WTC11 (cell line): Measurements from ENCODE around the gene APOLD1. TPM values are rescaled to one million over a fixed set of nuclear protein-coding genes. Genes with fewer than 3 reads are reported as not detected.

Experiments used
- ATAC-seq: fragments of 200-7000 bp; cut with Tn5 transposase; 2 replicates; pipeline ENCODE4 v1.10.0; 2021; ENCODE audit warnings: mild to moderate bottlenecking, moderate library complexity
- CTCF ChIA-PET: fragments of 300-600 bp; sonication (Branson Sonifier 250); formaldehyde crosslinking; loops from one replicate; lab custom pipeline; 2021; ENCODE audit warnings: antibody characterized with exemption; lab: Charles Lee
- POLR2A ChIA-PET: fragments of 350-600 bp; sonication (Branson Sonifier 250); formaldehyde crosslinking; loops from one replicate; lab custom pipeline; 2021; ENCODE audit warnings: antibody characterized with exemption; lab: Charles Lee
- DNase-seq: peaks from one replicate; pipeline ENCODE4 v3.0.0; 2021; ENCODE audit warnings: low spot score
- H3K27ac Mint-ChIP-seq: 2 replicates; pipeline ENCODE4 v1.8.0; 2021; ENCODE audit warnings: mixed read lengths
- H3K27me3 Mint-ChIP-seq: 2 replicates; pipeline ENCODE4 v1.8.0; 2021; ENCODE audit warnings: low read depth, mild to moderate bottlenecking, moderate library complexity, mixed read lengths
- H3K36me3 Mint-ChIP-seq: 2 replicates; pipeline ENCODE4 v1.8.0; 2021; ENCODE audit warnings: mixed read lengths
- H3K4me1 Mint-ChIP-seq: 2 replicates; pipeline ENCODE4 v1.8.0; 2022; ENCODE audit warnings: mixed read lengths
- H3K4me3 Mint-ChIP-seq: 2 replicates; pipeline ENCODE4 v1.8.0; 2021; ENCODE audit warnings: mild to moderate bottlenecking, moderate library complexity, mixed read lengths
- H3K9me3 Mint-ChIP-seq: 2 replicates; pipeline ENCODE4 v1.8.0; 2021; ENCODE audit warnings: mixed read lengths
- CTCF ChIP-seq: fragments of 200-600 bp; IDR thresholded peaks from 2 replicates; pipeline ENCODE4 v1.8.0; 2022; ENCODE audit warnings: antibody characterized with exemption
- E2F4 ChIP-seq: sonication (generic); formaldehyde crosslinking; IDR thresholded peaks from 2 replicates; pipeline ENCODE4 v1.8.1; 2022; ENCODE audit warnings: low read depth, mild to moderate bottlenecking, moderate library complexity, missing genetic modification reagents, borderline replicate concordance
- ELF4 ChIP-seq: sonication (generic); formaldehyde crosslinking; IDR thresholded peaks from 2 replicates; pipeline ENCODE4 v1.8.1; 2022; ENCODE audit warnings: low read depth, mild to moderate bottlenecking, moderate library complexity, missing genetic modification reagents
- ERG ChIP-seq: fragments of 250-450 bp; sonication (Bioruptor Pico); IDR thresholded peaks from 2 replicates; pipeline ENCODE4 v1.8.0; 2021; ENCODE audit warnings: mild to moderate bottlenecking
- GRHL2 ChIP-seq: fragments of 250-450 bp; sonication (Bioruptor Pico); IDR thresholded peaks from 2 replicates; pipeline ENCODE4 v1.8.0; 2022; ENCODE audit warnings: mild to moderate bottlenecking, moderate library complexity; ENCODE audit not compliant: insufficient replicate concordance, severe bottlenecking
- GTF2I ChIP-seq: fragments of 250-450 bp; sonication (Bioruptor Pico); conservative IDR thresholded peaks from 2 replicates; pipeline ENCODE4 v1.4.0; 2021; ENCODE audit warnings: mild to moderate bottlenecking
- HMGA2 ChIP-seq: fragments of 250-450 bp; sonication (Bioruptor Pico); IDR thresholded peaks from 2 replicates; pipeline ENCODE4 v1.4.0; 2021; ENCODE audit warnings: mild to moderate bottlenecking, moderate library complexity
- JAZF1 ChIP-seq: fragments of 250-450 bp; sonication (Bioruptor Pico); IDR thresholded peaks from 2 replicates; pipeline ENCODE4 v1.9.0; 2021; ENCODE audit warnings: moderate library complexity, mild to moderate bottlenecking, inconsistent platforms
- JUN ChIP-seq: sonication (generic); formaldehyde crosslinking; IDR thresholded peaks from 2 replicates; pipeline ENCODE4 v1.8.0; 2023; ENCODE audit warnings: mild to moderate bottlenecking, missing genetic modification reagents
- KAT7 ChIP-seq: sonication (generic); formaldehyde crosslinking; IDR thresholded peaks from 2 replicates; pipeline ENCODE4 v1.8.1; 2023; ENCODE audit warnings: missing genetic modification reagents, mild to moderate bottlenecking, borderline replicate concordance
- MLX ChIP-seq: sonication (generic); formaldehyde crosslinking; IDR thresholded peaks from 2 replicates; pipeline ENCODE4 v1.8.1; 2023; ENCODE audit warnings: mild to moderate bottlenecking, missing genetic modification reagents, moderate library complexity
- NR1H2 ChIP-seq: sonication (generic); formaldehyde crosslinking; IDR thresholded peaks from 2 replicates; pipeline ENCODE4 v1.9.0; 2021; ENCODE audit warnings: mild to moderate bottlenecking, moderate library complexity, missing genetic modification reagents
- SMAD4 ChIP-seq: sonication (generic); formaldehyde crosslinking; IDR thresholded peaks from 2 replicates; pipeline ENCODE4 v1.8.0; 2022; ENCODE audit warnings: mild to moderate bottlenecking, missing genetic modification reagents
- TEAD1 ChIP-seq: sonication (generic); formaldehyde crosslinking; IDR thresholded peaks from 2 replicates; pipeline ENCODE4 v1.8.0; 2022; ENCODE audit warnings: mild to moderate bottlenecking, missing genetic modification reagents
- ZNF121 ChIP-seq: sonication (generic); formaldehyde crosslinking; IDR thresholded peaks from 2 replicates; pipeline ENCODE4 v1.8.0; 2023; ENCODE audit warnings: missing genetic modification reagents
- ZNF281 ChIP-seq: sonication (generic); formaldehyde crosslinking; IDR thresholded peaks from 2 replicates; pipeline ENCODE4 v1.8.0; 2023; ENCODE audit warnings: mild to moderate bottlenecking, missing genetic modification reagents
- ZNF396 ChIP-seq: fragments of 250-450 bp; sonication (Bioruptor Pico); IDR thresholded peaks from 2 replicates; pipeline ENCODE4 v1.8.0; 2021; ENCODE audit warnings: mild to moderate bottlenecking, moderate library complexity, borderline replicate concordance
- ZNF425 ChIP-seq: fragments of 250-450 bp; sonication (Bioruptor Pico); conservative IDR thresholded peaks from 2 replicates; pipeline ENCODE4 v1.9.0; 2021; ENCODE audit warnings: mild to moderate bottlenecking
- total RNA-seq: library from RNA; stranded (reverse); gene quantifications from 3 replicates; pipeline ENCODE4 v1.2.3, GENCODE V29; 2021
- TF ChIP-seq, protein P1 (sequence below): fragments of 250-450 bp; sonication (Bioruptor Pico); IDR thresholded peaks from 2 replicates; pipeline ENCODE4 v1.9.0; 2021; ENCODE audit warnings: mild to moderate bottlenecking
- TF ChIP-seq, protein P2 (sequence below): sonication (generic); formaldehyde crosslinking; IDR thresholded peaks from 2 replicates; pipeline ENCODE4 v1.8.1; 2022; ENCODE audit warnings: mild to moderate bottlenecking, missing genetic modification reagents, moderate library complexity, borderline replicate concordance

The APOLD1 gene
- total RNA-seq, 1 experiment from 2014 or later = 0.44 TPM

DNA sequence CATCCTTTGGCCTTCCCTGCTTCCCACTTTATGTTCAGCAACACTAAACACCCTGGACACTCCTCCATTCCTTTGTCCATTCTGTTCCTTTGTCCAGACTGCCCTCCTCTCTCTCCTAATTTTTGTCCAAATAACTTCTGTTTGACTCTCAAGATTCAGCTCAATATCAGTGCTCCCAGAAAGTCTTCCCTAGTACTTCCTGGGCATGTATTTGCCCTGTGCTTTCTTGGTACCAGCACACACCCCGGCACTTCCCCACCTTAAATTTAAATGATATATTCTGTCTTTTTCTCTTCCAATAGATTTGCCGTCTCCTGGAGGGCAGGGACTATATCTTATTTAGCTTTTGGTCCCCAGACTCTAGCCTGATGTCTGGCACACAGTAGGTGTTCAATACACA is 6.5 kb upstream of the APOLD1 start:
- Mint-ChIP-seq H3K4me3 (no peak overlapping the region), H3K9me3 (0 out of 2 replicates have a peak, but pooled peaks cover under 1% of the 10 kb centered on the region), H3K27me3 (no peaks in the 10 kb centered on the region; the same call in none of the 2 replicates), H3K4me1 (no peaks in the 10 kb centered on the region), H3K36me3 (no peaks in the 10 kb centered on the region), H3K27ac (no peak overlapping the region)
- POLR2A ChIA-PET = interaction anchor here (0.5 kb wide), 1 partner anchor 862 kb away, joined by 8 read pairs; no protein-coding TSS in a partner anchor
- CTCF ChIA-PET = no interaction called here
- no peak for ATAC-seq
- DNase-seq = no peak
- TF ChIP-seq NR1H2 (CRISPR knock-in tag) (no peak), MLX (no peak), KAT7 (CRISPR knock-in tag) (no peak), E2F4 (CRISPR knock-in tag) (no peak), ZNF121 (CRISPR knock-in tag) (no peak), TEAD1 (CRISPR knock-in tag) (no peak), SMAD4 (CRISPR knock-in tag) (no peak), JUN (CRISPR knock-in tag) (no peak), GRHL2 (CRISPR knock-in tag) (no peak), ERG (CRISPR knock-in tag) (no peak), GTF2I (CRISPR knock-in tag) (no peak), ELF4 (no peak)

- H3K4me3 Mint-ChIP-seq = no peak overlapping the region
- H3K4me1 Mint-ChIP-seq = peaks cover 4% of the 10 kb centered on the region
- ChIA-PET POLR2A (no interaction called here), CTCF (no interaction called here)
- peaks cover 4% of the 10 kb centered on the region for H3K27me3 Mint-ChIP-seq
- DNase-seq (no peak), ATAC-seq (no peak)
- H3K36me3 Mint-ChIP-seq = no peaks in the 10 kb centered on the region
- TF ChIP-seq ZNF425 (CRISPR knock-in tag) = no peak
- H3K9me3 Mint-ChIP-seq = 0 out of 2 replicates have a peak, but pooled peaks cover 3% of the 10 kb centered on the region
- no peak overlapping the region for H3K27ac Mint-ChIP-seq
Observed at GRCh38 chr12:12779529-12779928, 5.9 kb upstream of the APOLD1 start.

- H3K27me3 Mint-ChIP-seq = peaks cover 42% of the 10 kb centered on the region
- no peak for ATAC-seq
- H3K27ac Mint-ChIP-seq = no peak overlapping the region
- H3K36me3 Mint-ChIP-seq = no peaks in the 10 kb centered on the region
- H3K9me3 Mint-ChIP-seq = 0 out of 2 replicates have a peak, but pooled peaks cover 3% of the 10 kb centered on the region
- no peak for DNase-seq
- no peak overlapping the region for H3K4me3 Mint-ChIP-seq
- CTCF ChIA-PET = interaction anchor here (1.4 kb wide), 1 partner anchor 47 kb away, joined by 6 read pairs; no protein-coding TSS in a partner anchor
- H3K4me1 Mint-ChIP-seq = peaks cover 35% of the 10 kb centered on the region
- POLR2A ChIA-PET = interaction anchor here (1.0 kb wide), 1 partner anchor 58 kb away, joined by 3 read pairs; no protein-coding TSS in a partner anchor
- TF ChIP-seq ZNF281 (no peak), CTCF (no peak), HMGA2 (no peak), JAZF1 (CRISPR knock-in tag) (no peak), ZNF396 (CRISPR knock-in tag) (no peak)
- TF ChIP-seq, protein P1, sequence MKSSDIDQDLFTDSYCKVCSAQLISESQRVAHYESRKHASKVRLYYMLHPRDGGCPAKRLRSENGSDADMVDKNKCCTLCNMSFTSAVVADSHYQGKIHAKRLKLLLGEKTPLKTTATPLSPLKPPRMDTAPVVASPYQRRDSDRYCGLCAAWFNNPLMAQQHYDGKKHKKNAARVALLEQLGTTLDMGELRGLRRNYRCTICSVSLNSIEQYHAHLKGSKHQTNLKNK (CRISPR knock-in tag) = no peak
- TF ChIP-seq, protein P2, sequence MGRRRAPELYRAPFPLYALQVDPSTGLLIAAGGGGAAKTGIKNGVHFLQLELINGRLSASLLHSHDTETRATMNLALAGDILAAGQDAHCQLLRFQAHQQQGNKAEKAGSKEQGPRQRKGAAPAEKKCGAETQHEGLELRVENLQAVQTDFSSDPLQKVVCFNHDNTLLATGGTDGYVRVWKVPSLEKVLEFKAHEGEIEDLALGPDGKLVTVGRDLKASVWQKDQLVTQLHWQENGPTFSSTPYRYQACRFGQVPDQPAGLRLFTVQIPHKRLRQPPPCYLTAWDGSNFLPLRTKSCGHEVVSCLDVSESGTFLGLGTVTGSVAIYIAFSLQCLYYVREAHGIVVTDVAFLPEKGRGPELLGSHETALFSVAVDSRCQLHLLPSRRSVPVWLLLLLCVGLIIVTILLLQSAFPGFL (CRISPR knock-in tag) = no peak
Observed at GRCh38 chr12:12784116-12784515, 1.3 kb upstream of the APOLD1 start.
